Activated CD4-positive, alpha-beta T cell treated with anti-CD3 and anti-CD28 coated beads, Interleukin-2, Interleukin-6, amounts not matched to agents 100 ng/mL and 50 ng/mL, durations not matched to agents 16 hours and 8 hours (primary cell): ENCODE measurements around the gene CPLANE1.
"Not testable (repeated sequence)": the region's sequence is repeated elsewhere in the genome, so short reads cannot be mapped to it uniquely, and the experiment has no call there.

Experiments
- DNase-seq: peaks from one replicate; pipeline ENCODE4 v3.0.0-alpha.2; 2020

The CPLANE1 gene

GRCh38 chr5:37207802-37208201, 41.4 kb downstream of the CPLANE1 start:
- no peak for DNase-seq

GRCh38 chr5:37206736-37207135, 42.4 kb downstream of the CPLANE1 start:
- DNase-seq: no peak

- no peak for DNase-seq
Observed at GRCh38 chr5:37198842-37199241, 50.3 kb downstream of the CPLANE1 start.

- DNase-seq: peak; percentile 13
Observed at GRCh38 chr5:37198061-37198460, 51.1 kb downstream of the CPLANE1 start.

- DNase-seq: peak; percentile 48
Observed at GRCh38 chr5:37197340-37198050, 51.7 kb downstream of the CPLANE1 start.

- DNase-seq: no peak
Observed at GRCh38 chr5:37190592-37190991, 58.6 kb downstream of the CPLANE1 start.

GRCh38 chr5:37189355-37189754, 59.8 kb downstream of the CPLANE1 start:
- DNase-seq: no peak

- no peak for DNase-seq
Observed at GRCh38 chr5:37187465-37187977, 61.7 kb downstream of the CPLANE1 start.

- DNase-seq: no peak
Observed at GRCh38 chr5:37184748-37185364, 64.3 kb downstream of the CPLANE1 start.

GRCh38 chr5:37182667-37183066, 66.5 kb downstream of the CPLANE1 start:
- DNase-seq: no peak

GRCh38 chr5:37174928-37175327, 74.2 kb downstream of the CPLANE1 start:
- DNase-seq: no peak

- no peak for DNase-seq
Observed at GRCh38 chr5:37172957-37173356, 76.2 kb downstream of the CPLANE1 start.

- DNase-seq: no peak
Observed at GRCh38 chr5:37170856-37171255, 78.3 kb downstream of the CPLANE1 start.

- DNase-seq: no peak
Observed at GRCh38 chr5:37166197-37166596, 83.0 kb downstream of the CPLANE1 start.

GRCh38 chr5:37165761-37166160, 83.4 kb downstream of the CPLANE1 start:
- no peak for DNase-seq

GRCh38 chr5:37153661-37154060, 95.5 kb downstream of the CPLANE1 start:
- DNase-seq: no peak

- no peak for DNase-seq
Observed at GRCh38 chr5:37146896-37147295, 102.3 kb downstream of the CPLANE1 start.

- no peak for DNase-seq
Observed at GRCh38 chr5:37136694-37137093, 112.5 kb downstream of the CPLANE1 start.

GRCh38 chr5:37135312-37135711, 113.9 kb downstream of the CPLANE1 start:
- DNase-seq: not testable (repeated sequence)

- no peak for DNase-seq
Observed at GRCh38 chr5:37133939-37134338, 115.2 kb downstream of the CPLANE1 start.

- no peak for DNase-seq
Observed at GRCh38 chr5:37132646-37133045, 116.5 kb downstream of the CPLANE1 start.

- peak; percentile 15 for DNase-seq
Observed at GRCh38 chr5:37121465-37121864, 127.7 kb downstream of the CPLANE1 start.

GRCh38 chr5:37121027-37121426, 128.1 kb downstream of the CPLANE1 start:
- no peak for DNase-seq

- no peak for DNase-seq
Observed at GRCh38 chr5:37120270-37120669, 128.9 kb downstream of the CPLANE1 start.

GRCh38 chr5:37116359-37116758, 132.8 kb downstream of the CPLANE1 start:
- no peak for DNase-seq
